ENCODE results near the gene DOCK2. TPM values are rescaled to one million over a fixed set of nuclear protein-coding genes. Genes with fewer than 3 reads are reported as not detected.
A peak's percentile ranks its signal among the peaks of the same experiment; 100 is the strongest.

DOCK2 gene
- total RNA-seq, 1 donor from 2014 or later: 108 TPM

DNA sequence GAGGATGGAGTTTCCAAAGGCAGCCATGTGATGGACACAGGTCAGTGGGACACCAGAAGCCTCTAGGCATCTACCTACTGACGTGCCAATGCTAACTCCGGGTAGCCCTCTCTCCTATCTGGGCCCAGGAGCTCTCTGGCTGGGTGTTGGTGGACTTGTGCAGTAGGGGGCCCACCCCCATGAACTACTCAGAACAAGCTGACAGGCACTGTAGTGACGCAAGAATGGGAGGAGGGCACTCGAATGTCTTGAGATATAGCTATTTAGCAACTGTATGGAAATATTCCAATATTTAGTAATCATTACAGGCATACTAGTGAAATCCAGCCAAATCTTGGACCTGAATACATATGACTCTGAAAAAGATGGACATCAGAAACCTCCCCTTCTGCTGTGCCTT lies 5.7 kb upstream of the DOCK2 start:
- H3K27me3 ChIP-seq (ENCODE audit: low read depth): no peaks in the 10 kb centered on the region
- H3K4me3 ChIP-seq: no peak overlapping the region
- peaks cover 2% of the 10 kb centered on the region for H3K4me1 ChIP-seq
- no peak for TF ChIP-seq CTCF (IDR thresholded peaks at IDR 0.05)
- H3K27ac ChIP-seq: no peak overlapping the region
- DNase-seq (no peak), ATAC-seq (peak in 1 of 2 donors; percentile 51)
- no peaks in the 10 kb centered on the region for H3K36me3 ChIP-seq
- no peaks in the 10 kb centered on the region for H3K9me3 ChIP-seq
- intact Hi-C loops (cut with DNase I): no loop called here

DNA sequence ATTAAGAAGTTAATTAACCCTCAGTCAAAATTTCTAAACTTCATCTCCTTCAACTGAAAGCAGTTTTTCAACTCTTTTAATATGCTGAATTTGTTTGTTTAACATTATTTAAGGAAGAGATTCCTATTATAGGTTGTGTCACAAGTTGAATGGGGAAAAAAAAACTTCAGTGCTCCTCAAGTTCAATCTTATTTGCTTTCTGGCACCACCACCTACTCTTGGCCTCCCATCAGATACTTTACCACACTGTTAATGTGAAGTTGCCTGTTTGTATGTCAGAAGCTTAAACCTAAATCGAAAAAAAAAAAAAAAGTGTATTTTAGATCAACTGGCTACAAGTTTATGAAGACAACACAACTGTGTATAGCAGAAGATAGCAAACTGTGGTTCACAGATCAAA lies 4.1 kb upstream of the DOCK2 start:
- Histone ChIP-seq H3K4me3 (no peak overlapping the region), H3K36me3 (no peaks in the 10 kb centered on the region), H3K27me3 (ENCODE audit: low read depth) (peaks cover 12% of the 10 kb centered on the region), H3K27ac (no peak overlapping the region), H3K4me1 (peaks cover 5% of the 10 kb centered on the region), H3K9me3 (no peaks in the 10 kb centered on the region)
- TF ChIP-seq CTCF (IDR thresholded peaks at IDR 0.05): no peak
- intact Hi-C loops (cut with DNase I): no loop called here
- no peak for DNase-seq
- no peak for ATAC-seq

DNA sequence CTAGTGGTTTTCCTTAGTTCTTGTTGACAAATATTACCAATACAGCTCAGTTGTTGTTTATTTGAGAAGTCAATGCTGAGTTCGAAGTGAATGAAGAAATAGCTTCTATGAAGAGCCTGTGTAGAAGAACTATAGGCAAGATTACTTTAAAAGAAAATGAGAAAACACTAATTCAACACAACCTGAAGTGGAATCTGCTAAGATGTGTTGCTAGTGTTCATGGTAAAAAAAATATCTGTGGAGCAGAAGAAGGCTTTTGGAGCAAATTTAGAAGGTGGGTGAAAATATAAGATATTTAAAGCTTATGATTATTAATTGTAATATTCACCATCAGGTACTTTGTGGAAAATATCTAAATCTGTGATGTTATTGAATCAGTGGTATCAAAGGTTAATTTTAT lies 2.5 kb upstream of the DOCK2 start:
- H3K36me3 ChIP-seq: no peaks in the 10 kb centered on the region
- H3K4me3 ChIP-seq: no peak overlapping the region
- no peak for TF ChIP-seq CTCF (IDR thresholded peaks at IDR 0.05)
- H3K4me1 ChIP-seq: peaks cover 5% of the 10 kb centered on the region
- intact Hi-C loops (cut with DNase I): no loop called here
- DNase-seq (no peak), ATAC-seq (no peak)
- peaks cover 5% of the 10 kb centered on the region for H3K9me3 ChIP-seq
- no peak overlapping the region for H3K27ac ChIP-seq
- H3K27me3 ChIP-seq (ENCODE audit: low read depth): peaks cover 12% of the 10 kb centered on the region

DNA sequence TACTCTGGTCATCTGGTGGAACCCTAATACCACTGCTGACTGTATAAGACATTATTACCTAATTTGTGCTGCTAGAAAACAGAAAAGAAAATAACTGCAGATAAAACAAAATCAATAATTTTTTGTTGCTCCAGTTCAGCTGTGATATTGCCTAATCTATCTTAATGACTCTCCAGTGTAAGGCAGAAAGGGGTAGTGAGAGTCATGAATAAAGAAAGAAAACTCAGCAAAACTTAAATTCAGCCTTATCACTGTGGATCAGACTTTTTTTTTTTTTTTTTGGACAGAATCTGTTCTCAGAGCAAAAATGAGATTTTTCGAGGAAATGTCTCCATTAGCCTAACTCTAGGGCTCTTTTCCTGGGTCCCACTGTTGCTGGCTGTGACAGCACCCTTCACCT lies 1.1 kb upstream of the DOCK2 start:
- intact Hi-C loops (cut with DNase I): no loop called here
- ATAC-seq (no peak), DNase-seq (no peak)
- Histone ChIP-seq H3K9me3 (peaks cover 8% of the 10 kb centered on the region), H3K27ac (no peak overlapping the region), H3K4me1 (peaks cover 5% of the 10 kb centered on the region), H3K4me3 (no peak overlapping the region), H3K36me3 (no peaks in the 10 kb centered on the region), H3K27me3 (ENCODE audit: low read depth) (peaks cover 12% of the 10 kb centered on the region)
- no peak for TF ChIP-seq CTCF (IDR thresholded peaks at IDR 0.05)

- intact Hi-C loops (cut with DNase I): no loop called here
- DNase-seq: no peak
- peaks cover 8% of the 10 kb centered on the region for H3K9me3 ChIP-seq
- TF ChIP-seq CTCF (IDR thresholded peaks at IDR 0.05): no peak
- peaks cover 12% of the 10 kb centered on the region for H3K27me3 ChIP-seq (ENCODE audit: low read depth)
- peaks cover 6% of the 10 kb centered on the region for H3K4me1 ChIP-seq
- no peaks in the 10 kb centered on the region for H3K36me3 ChIP-seq
- ATAC-seq: no peak
- H3K27ac ChIP-seq: peak overlapping the region; percentile 89
- peak overlapping the region; percentile 64 for H3K4me3 ChIP-seq
Observed at GRCh38 chr5:169636477-169637084, 494 bp upstream of the DOCK2 start.
